HuH-7.5 (cell line): ENCODE data around the gene CKS1B.
A peak's percentile ranks its signal among the peaks of the same experiment; 100 is the strongest.

Experiments used
- DNase-seq: peaks from one replicate; pipeline ENCODE4 v3.0.0; 2011; ENCODE audit warnings: low spot score

Gene CKS1B

GRCh38 chr1:154974102-154974807, at the start of gene CKS1B:
Gene CKS1B, plus strand, starts transcription at chr1:154974681. Its CDS starts 65 bp downstream, at chr1:154974746.
- peak; percentile 95 for DNase-seq

GRCh38 chr1:154925335-154926170, 48.9 kb upstream of the CKS1B start:
- no peak for DNase-seq

- no peak for DNase-seq
These were observed 48.3 kb upstream of the CKS1B start for GRCh38 chr1:154926201-154926600.

- no peak for DNase-seq
These were observed 42.5 kb upstream of the CKS1B start for GRCh38 chr1:154931940-154932487.

GRCh38 chr1:154934358-154934948, 40.0 kb upstream of the CKS1B start:
- DNase-seq: no peak

- no peak for DNase-seq
These were observed 38.5 kb upstream of the CKS1B start for GRCh38 chr1:154935749-154936554.

- peak; percentile 94 for DNase-seq
These were observed 37.9 kb upstream of the CKS1B start, which contains the start of gene PMVK for GRCh38 chr1:154936555-154937084. Gene PMVK, minus strand, starts transcription at chr1:154936719. Its CDS starts 34 bp downstream, at chr1:154936685.

GRCh38 chr1:154937085-154937987, 37.1 kb upstream of the CKS1B start:
- DNase-seq: peak; percentile 89

GRCh38 chr1:154937988-154938386, 36.5 kb upstream of the CKS1B start:
- no peak for DNase-seq

- DNase-seq: no peak
These were observed 35.7 kb upstream of the CKS1B start for GRCh38 chr1:154938604-154939399.

GRCh38 chr1:154940213-154940560, 34.3 kb upstream of the CKS1B start:
- DNase-seq: no peak

GRCh38 chr1:154940651-154941194, 33.8 kb upstream of the CKS1B start:
- DNase-seq: no peak

GRCh38 chr1:154941333-154942013, 33.0 kb upstream of the CKS1B start:
- DNase-seq: no peak

- peak; percentile 75 for DNase-seq
These were observed 30.7 kb upstream of the CKS1B start for GRCh38 chr1:154943649-154944400.

GRCh38 chr1:154944401-154945159, 29.9 kb upstream of the CKS1B start:
- DNase-seq: peak; percentile 60

GRCh38 chr1:154945160-154945961, 29.1 kb upstream of the CKS1B start:
- no peak for DNase-seq
